Left lobe of liver (tissue), 2 donors: ENCODE measurements around the gene AGO4. TPM values are rescaled to one million over a fixed set of nuclear protein-coding genes. Genes with fewer than 3 reads are reported as not detected.
A peak's percentile ranks its signal among the peaks of the same experiment; 100 is the strongest.

ENCODE experiments used
- ATAC-seq: fragments of 200-7000 bp; cut with Tn5 transposase; one replicate; pipeline ENCODE4 v1.9.1; 2020; ENCODE audit warnings: mild to moderate bottlenecking, moderate library complexity
- DNase-seq: peaks from one replicate; pipeline ENCODE4 v3.0.0-alpha.2; 2020; ENCODE audit warnings: low spot score
- total RNA-seq: library from RNA; stranded (reverse); gene quantifications from one replicate; pipeline ENCODE4 v1.2.1, GENCODE V29; 2021
- donor health status: DM: no; HTN: no; CAD: no; lungs with moderate emphysema.
- donor health status: DM: no; HTN: yes; CAD: no.

AGO4 gene
- total RNA-seq, 1 donor from 2014 or later: 7.0 TPM

DNA sequence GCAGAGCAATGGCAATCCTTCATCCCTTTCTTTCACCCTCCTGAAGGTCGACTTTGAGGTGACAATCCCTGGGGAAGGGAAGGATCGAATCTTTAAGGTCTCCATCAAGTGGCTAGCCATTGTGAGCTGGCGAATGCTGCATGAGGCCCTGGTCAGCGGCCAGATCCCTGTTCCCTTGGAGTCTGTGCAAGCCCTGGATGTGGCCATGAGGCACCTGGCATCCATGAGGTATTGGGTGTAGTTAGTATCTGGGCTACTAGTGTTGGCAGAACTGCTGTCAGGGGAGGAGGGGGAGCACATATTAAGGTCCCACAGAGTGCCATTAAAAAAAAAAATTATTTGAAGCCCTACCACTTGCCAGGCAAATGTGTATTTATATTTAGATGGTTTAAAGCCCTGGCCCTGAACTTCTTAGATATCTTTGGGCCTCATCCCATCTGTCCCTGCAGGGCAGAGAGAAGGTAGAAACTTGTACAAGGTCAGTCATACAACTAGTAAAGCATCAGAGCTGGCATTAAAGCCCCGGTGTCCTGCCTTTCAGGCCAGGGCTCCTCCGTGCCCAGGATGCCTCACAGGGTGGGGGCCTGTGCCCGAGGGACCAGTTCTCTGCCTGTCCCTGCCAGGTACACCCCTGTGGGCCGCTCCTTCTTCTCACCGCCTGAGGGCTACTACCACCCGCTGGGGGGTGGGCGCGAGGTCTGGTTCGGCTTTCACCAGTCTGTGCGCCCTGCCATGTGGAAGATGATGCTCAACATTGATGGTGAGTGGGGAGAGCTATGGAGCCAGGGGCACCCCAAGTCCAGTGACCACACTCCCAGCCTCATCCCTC is 85.4 kb downstream of the AGO4 start:
- ATAC-seq (no peak), DNase-seq (no peak)

DNA sequence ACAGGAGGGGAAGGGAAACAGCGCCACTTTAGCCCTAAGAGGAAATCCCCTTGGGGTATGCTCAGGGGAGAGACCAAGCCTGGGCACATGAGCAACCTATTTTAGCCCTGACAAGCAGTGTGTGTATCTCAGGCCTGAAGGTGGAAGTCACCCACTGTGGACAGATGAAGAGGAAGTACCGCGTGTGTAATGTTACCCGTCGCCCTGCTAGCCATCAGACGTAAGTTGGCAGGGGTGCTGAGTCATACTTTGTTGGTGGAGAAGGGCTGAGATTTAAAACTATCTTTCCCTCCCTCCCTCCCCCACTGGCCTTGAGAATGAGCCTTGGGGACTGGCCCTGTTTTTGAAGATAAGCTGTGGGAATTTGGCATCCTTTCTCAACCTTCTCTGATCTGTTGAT is 86.4 kb downstream of the AGO4 start:
- ATAC-seq: peak; percentile 36
- DNase-seq: no peak

DNA sequence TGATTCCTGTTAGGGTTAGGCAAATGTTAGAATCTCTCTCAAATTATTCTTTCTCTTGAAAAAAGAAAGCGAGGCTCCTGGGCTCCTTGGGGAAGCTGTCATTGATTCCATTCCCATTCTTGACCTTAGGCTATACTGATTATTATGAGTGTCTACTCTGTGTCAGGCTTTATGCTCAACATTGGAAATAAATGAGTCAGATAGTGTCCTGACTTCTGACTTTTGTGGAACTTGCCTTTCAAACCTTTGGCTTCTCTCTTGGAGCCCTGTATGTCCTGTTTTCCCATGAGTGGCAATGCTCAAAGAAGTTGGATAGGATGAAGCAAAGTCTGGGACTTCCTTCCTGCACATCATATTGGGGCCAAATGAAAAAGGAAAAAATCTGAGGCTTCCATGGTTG is 86.8 kb downstream of the AGO4 start:
- DNase-seq: no peak
- no peak for ATAC-seq

DNA sequence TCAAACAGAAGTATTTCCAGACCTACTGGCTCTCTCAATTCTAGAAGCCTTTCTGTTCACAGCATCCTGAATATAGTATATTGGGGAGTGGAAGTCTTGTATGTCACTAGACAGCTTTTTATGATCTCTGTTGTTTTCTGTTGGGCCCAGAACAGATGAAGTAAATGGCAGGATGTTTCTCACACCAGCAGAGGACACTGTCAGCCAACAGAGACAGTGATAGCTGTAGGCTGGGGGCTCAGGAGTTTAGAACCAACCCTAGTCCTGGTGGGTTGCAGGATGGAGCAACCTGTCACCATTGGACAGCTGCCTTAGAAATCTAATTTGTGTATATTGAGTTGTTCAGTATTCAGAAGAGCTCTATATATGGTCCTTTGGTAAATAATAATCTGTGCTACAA is 92.1 kb downstream of the AGO4 start:
- DNase-seq (peak; percentile 28), ATAC-seq (no peak)

DNA sequence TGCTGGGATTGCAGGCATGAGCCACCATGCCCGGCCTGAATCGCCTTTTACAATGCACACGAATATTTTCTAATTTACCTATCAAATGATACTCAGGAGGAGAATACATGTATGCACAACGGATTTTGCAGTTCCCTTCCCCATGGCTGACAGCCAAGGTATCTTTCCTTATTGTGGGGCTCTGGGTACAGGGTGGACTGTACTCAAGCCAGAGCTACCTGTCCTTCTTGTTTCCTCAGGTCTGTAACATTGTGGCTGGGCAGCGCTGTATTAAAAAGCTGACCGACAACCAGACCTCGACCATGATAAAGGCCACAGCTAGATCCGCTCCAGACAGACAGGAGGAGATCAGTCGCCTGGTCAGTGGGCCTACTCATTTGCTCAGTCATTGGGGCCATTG is 93.4 kb downstream of the AGO4 start:
- ATAC-seq (no peak), DNase-seq (peak; percentile 19)

DNA sequence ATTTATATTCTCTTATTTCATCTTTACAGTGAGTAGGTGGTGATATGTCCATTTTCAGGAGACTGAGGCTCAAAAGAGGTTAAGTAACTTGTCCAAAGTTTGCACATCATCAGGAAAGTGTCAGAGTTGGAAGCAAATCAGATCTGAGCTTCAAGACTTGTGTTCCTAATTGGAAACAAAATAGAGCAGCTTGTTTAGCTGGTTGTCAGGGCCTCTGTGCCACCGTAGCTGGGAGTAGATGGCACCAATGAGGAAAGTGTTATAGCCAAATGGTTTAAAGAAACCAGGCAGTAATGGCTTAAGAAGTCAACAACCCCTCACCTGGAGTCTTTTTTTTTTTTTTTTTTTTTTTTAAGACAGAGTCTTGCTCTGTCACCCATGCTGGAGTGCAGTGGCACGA is 94.9 kb downstream of the AGO4 start:
- ATAC-seq (no peak), DNase-seq (peak; percentile 0)

Other genes with a start within 250 kb of the AGO4 start
- gene TFAP2E, start 234.7 kb upstream of the AGO4 start, total RNA-seq: 0.13 TPM
- 39.3 TPM for gene PSMB2, start 166.5 kb upstream of the AGO4 start, total RNA-seq
- 2.4 TPM for gene C1orf216, start 89.1 kb upstream of the AGO4 start, total RNA-seq
- gene CLSPN, start 38.0 kb upstream of the AGO4 start, total RNA-seq: 0.10 TPM
- 10.7 TPM for gene AGO1, start 75.2 kb downstream of the AGO4 start, total RNA-seq
- 17.3 TPM for gene AGO3, start 123.1 kb downstream of the AGO4 start, total RNA-seq